Activated CD4-positive, alpha-beta T cell treated with anti-CD3 and anti-CD28 coated beads, Interleukin-2, amount 50 U/mL, for 48 hours (primary cell): ENCODE data around the gene SND1.

Source experiments
- DNase-seq, 2 experiments: peaks; one replicate each; pipeline ENCODE4 v3.0.0-alpha.2; 2020

SND1 gene

GRCh38 chr7:127776776-127777386, 124.9 kb downstream of the SND1 start:
- DNase-seq, result no peak

- no peak for DNase-seq
These were observed 128.5 kb downstream of the SND1 start for GRCh38 chr7:127780489-127780888.

- DNase-seq, result no peak
These were observed 129.1 kb downstream of the SND1 start for GRCh38 chr7:127781081-127781480.

GRCh38 chr7:127782075-127782474, 130.1 kb downstream of the SND1 start:
- DNase-seq, result no peak

DNA sequence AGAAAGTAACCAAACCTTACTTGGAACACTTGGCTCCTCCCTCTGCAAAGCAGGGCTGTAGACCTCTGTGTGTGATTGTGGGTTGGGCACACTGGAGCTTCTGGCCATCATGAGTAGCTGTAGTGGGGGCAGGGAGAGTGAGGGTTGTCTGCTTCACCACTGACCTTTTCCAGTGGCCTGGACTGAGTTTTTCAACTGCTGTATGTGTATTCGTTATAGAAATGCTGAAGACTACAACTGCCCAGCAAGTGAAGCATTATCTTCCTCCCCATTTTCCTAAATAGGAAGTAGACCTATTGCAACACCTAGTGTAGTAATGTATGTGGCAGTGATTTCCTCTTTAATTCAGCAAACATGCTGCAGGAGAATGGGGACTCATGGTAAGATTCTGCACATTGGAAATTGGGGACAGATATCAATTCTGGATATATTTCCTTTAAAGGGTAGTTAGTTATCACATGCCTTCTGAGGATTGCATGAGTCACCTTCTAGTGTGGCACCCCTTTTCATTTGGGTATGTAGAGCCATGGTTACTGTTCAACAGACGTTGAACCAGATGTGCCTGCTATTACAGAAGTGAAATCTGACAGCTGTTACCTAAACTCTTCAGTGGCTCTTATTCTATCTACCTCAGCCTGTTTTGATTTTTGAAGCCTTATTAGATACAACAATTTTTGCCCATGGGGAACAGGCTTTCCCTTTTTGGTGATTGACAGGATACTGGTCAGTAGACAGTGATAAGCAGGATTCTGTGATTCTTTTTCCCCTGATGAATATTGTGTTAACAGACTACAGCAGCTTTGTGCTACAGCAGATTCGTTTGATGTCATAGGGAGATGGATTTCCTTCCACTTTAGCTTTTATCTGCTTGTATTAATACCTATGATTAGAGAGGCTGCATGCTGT, 130.9 kb downstream of the SND1 start:
- no peak for DNase-seq

DNA sequence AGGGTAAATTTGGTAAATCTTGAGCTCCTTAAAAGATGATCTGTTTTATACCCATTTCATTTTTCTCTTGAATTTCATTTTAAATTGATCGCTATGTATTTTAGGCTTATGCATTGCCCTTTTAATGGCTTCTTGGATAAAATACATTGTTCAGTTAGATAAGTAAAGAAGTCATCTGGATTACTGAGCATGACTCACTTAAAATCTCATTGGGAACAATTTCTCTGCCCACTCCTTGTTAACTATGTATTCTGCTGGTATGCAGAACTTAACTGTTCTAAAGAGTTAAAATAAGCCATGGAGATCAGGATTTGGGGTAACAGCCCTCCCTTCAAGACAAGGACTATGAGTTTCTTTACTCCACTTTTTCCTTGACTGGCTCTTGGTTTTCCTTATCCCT, 134.2 kb downstream of the SND1 start:
- DNase-seq, result no peak

DNA sequence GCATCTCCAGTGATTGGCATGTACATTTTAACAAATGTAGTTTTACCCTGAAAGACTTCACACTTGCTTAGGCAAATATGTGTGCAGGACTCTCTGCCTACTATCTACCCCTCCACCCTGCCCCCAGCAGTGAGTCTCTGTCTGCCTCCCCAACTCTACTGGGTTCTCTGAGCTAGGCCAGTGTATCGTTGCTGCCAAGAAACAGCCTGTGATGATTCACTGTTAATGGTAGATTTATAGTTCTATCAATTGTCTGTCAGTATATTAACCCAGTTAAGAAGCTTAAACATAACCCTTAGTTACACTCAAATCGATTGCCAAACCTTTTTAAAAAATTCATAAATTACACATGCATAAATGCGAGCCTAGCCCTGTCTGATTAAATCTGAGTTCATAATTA, 137.0 kb downstream of the SND1 start:
- DNase-seq, result no peak

DNA sequence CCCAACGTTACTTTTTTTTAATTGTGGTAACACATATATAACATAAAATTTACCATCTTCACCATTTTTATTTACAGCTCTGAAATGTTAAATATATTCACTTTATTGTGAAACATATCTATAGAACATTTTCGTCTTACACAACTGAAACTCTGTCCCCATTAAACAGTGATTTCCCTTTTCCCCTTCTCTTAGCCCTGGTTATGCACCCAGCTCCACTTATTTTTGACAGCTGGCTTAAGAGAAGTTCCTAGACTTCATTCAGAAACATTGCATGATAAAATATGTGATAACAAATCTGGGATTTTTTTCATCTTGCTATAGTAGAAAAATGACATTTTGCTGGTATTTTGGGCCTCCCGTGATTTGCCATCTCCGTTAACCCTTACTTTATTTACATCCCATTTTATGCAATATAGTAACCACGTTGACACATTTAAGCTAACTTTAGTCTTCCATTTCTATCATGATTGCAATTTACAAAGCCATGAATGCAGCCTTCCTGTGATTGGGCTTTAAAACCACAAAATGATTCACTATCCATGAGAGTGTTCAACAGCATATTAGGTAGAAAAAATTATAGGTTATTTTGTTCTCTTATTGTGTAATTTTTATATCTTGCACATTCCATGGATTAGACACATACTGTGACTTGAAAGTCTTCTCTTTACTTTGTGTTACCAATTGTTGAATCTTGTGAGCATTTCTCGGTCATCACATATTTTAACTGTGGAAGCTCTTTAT, 139.6 kb downstream of the SND1 start:
- no peak for DNase-seq

DNA sequence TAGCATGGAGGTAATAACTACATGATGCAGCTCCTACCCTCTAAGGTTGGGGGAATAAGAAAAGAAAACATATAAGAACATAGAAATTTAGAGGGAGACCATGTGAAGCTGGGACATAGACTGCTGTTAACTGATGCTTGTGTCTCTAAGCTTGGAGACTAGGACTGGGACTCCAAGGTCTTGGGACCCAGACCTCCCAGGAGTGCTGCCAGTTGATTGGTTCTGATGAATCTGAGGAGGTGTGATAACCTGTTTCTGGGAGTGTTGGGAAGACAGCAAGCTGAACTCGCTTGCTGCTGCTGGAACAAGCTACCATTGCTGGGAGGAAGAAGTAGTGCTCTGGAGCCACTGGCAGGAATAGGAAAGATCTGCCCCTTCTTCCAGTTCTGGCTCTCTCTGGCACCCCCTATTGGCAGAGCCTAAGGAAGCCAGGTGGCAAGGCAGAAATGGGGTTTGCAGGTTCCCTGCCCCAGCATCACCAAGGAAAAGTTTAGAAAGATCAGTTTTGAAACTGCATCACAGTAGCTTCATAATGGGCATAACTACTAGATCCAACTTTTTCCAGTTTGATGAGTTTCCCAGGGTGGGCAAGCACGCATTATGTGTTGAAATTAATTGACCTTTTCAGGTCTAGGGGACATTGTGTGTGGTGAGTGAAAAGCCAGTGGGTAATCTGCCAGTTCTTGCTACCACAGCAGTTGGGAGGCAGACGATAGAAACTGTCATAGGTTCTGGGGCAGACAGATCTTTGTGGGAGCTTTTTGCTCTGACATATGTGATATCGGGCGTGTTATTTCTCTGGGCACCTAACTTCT, 140.7 kb downstream of the SND1 start:
- DNase-seq, result peak; percentile 29 to 56

GRCh38 chr7:127793582-127793981, 141.6 kb downstream of the SND1 start:
- DNase-seq, result no peak

GRCh38 chr7:127794136-127794535, 142.1 kb downstream of the SND1 start:
- no peak for DNase-seq

DNA sequence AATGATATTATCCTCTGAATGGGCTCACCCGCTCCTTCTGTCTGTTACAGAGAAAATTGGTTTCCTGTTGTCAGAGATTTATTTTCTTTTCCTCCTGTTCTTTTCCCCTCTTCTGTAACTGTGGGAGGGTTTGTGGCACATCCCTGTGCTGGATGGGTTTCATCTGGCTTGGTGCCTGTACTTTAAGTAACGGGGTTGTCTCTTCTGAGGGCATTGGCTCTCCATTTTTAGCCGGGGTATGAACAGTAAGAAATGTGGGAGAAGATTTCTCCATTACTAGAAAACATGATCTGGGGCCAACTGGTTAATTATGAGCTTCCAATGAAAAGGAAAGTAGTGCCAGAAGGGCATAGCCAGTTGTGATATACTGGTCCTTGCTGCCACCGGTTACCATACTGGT, 142.6 kb downstream of the SND1 start:
- no peak for DNase-seq

DNA sequence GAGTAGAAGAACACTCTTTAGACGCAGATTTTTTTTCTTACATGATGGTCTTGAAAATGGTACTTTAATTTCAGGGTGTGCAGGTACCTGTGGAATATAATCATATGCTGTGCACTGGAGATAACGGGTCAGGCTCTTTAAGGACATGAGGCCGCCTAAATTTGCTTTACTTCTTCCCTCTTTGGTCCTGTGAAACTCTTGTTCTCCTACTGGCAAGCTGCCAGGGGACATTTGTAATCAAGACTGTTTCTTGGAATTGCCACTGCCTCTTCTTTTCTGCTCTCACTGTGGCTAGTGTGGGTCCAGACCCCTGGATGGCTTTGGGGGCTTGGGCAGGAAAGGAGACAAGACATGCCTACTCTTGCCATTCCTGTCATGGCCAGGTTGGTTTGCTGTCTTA, 146.0 kb downstream of the SND1 start:
- DNase-seq, result no peak

DNA sequence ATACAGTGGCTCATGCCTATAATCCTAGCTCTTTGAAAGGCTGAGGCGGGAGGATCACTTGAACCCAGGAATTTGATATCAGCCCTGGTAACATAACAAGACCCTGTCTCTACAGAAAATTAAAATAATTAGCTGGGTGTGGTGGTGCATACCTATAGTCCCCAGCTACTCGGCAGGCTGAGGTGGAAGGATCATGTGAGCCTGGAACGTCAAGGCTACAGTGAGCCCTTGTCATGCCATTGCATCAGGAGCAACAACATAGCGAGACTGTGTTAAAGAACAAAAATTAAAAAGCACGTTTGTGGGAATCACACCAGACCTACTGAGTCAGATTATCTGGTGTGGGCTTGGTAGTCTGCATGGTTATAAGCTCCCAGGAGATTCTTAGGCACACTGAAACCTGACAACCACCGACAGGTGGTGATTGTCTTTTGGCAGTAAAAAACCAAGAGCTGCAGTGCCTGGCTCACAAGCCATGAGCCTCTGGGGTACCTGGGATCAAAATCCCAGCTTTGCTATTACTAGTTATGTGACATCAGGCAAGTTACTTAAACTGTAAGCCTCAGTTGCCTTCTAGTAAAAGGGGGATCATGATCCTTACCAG, 146.9 kb downstream of the SND1 start:
- no peak for DNase-seq

GRCh38 chr7:127799535-127800305, 147.7 kb downstream of the SND1 start:
- no peak for DNase-seq

GRCh38 chr7:127802845-127803244, 150.9 kb downstream of the SND1 start:
- no peak for DNase-seq

GRCh38 chr7:127803626-127804025, 151.6 kb downstream of the SND1 start:
- DNase-seq, result no peak

- no peak for DNase-seq
These were observed 155.3 kb downstream of the SND1 start for GRCh38 chr7:127807340-127807739.

GRCh38 chr7:127807829-127808228, 155.8 kb downstream of the SND1 start:
- no peak for DNase-seq

DNA sequence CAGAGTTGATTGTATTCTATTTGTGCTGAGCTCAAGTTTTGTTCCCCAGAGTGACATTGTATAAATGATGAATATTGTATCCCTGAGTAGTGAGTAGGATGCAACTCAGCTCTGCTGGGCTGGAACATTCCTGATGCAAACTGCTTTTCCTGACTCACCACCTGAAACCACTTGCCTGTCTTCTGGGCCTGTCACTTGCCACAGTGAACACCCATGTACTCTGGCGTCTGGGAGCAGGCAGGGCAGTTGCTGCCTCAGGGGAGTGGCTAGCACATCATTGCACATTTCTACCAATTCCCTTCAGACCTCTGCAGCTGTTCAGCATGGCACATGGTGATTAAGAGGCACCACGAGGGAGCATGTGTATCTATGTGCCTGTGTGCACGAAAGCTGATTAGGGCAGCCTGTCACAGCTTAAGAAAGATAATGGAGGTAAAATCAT, 157.3 kb downstream of the SND1 start:
- peak; percentile 7 to 12 for DNase-seq

- no peak for DNase-seq
These were observed 158.1 kb downstream of the SND1 start for GRCh38 chr7:127810113-127810512.
